H1 (cell line): ENCODE results near the gene GPX4. TPM values are rescaled to one million over a fixed set of nuclear protein-coding genes. Genes with fewer than 3 reads are reported as not detected.

Source experiments
- SIRT6 ChIP-seq: IDR thresholded peaks from one replicate; pipeline ENCODE4 v1.7.1; 2012; ENCODE audit warnings: low read length, inconsistent platforms
- TBP ChIP-seq: IDR thresholded peaks from 2 replicates; pipeline ENCODE4 v1.6.1; 2011; ENCODE audit warnings: low read depth, low read length, improper control_type of control experiment
- polyA plus RNA-seq, 7 experiments: library from polyadenylated mRNA; depleted of rRNA in 3 of 7; stranded (reverse) in 5 of 7; unstranded in 2 of 7; fragments of >200 nt in 5 of 7; fragments of 200-250 nt in 2 of 7; gene quantifications; 1 replicate in 5 of 7; 2 replicates in 1 of 7; 4 replicates in 1 of 7; pipeline versions ENCODE4 v1.2.1 to v1.2.3, GENCODE V29; 2011 to 2013; ENCODE audit warnings: missing spikeins in 2 of 7, mixed read lengths in 2 of 7
- total RNA-seq: library from RNA; stranded (reverse); fragmentation: NEBNext Ultra II Directional; extraction: Animal tissue kit (Norgen Biotek cat#: 25700); gene quantifications from 2 replicates; pipeline ENCODE4 v1.2.1, GENCODE V29; 2021
- TF ChIP-seq, protein P1 (sequence below): fragments of 300-600 bp; sonication (generic); IDR thresholded peaks from 2 replicates; pipeline ENCODE4 v1.7.1; 2012; ENCODE audit warnings: low read length, moderate library complexity, mild to moderate bottlenecking, inconsistent platforms; ENCODE audit not compliant: insufficient replicate concordance

The GPX4 gene
- total and polyA plus RNA-seq, 2 of the 8 experiments (the other 6 are each of a cell fraction or from before 2014, with no cell fraction given) = 342 to 693 TPM

GRCh38 chr19:1111641-1112267 lies 8.0 kb downstream of the GPX4 start (continued):
- TF ChIP-seq, protein P1, sequence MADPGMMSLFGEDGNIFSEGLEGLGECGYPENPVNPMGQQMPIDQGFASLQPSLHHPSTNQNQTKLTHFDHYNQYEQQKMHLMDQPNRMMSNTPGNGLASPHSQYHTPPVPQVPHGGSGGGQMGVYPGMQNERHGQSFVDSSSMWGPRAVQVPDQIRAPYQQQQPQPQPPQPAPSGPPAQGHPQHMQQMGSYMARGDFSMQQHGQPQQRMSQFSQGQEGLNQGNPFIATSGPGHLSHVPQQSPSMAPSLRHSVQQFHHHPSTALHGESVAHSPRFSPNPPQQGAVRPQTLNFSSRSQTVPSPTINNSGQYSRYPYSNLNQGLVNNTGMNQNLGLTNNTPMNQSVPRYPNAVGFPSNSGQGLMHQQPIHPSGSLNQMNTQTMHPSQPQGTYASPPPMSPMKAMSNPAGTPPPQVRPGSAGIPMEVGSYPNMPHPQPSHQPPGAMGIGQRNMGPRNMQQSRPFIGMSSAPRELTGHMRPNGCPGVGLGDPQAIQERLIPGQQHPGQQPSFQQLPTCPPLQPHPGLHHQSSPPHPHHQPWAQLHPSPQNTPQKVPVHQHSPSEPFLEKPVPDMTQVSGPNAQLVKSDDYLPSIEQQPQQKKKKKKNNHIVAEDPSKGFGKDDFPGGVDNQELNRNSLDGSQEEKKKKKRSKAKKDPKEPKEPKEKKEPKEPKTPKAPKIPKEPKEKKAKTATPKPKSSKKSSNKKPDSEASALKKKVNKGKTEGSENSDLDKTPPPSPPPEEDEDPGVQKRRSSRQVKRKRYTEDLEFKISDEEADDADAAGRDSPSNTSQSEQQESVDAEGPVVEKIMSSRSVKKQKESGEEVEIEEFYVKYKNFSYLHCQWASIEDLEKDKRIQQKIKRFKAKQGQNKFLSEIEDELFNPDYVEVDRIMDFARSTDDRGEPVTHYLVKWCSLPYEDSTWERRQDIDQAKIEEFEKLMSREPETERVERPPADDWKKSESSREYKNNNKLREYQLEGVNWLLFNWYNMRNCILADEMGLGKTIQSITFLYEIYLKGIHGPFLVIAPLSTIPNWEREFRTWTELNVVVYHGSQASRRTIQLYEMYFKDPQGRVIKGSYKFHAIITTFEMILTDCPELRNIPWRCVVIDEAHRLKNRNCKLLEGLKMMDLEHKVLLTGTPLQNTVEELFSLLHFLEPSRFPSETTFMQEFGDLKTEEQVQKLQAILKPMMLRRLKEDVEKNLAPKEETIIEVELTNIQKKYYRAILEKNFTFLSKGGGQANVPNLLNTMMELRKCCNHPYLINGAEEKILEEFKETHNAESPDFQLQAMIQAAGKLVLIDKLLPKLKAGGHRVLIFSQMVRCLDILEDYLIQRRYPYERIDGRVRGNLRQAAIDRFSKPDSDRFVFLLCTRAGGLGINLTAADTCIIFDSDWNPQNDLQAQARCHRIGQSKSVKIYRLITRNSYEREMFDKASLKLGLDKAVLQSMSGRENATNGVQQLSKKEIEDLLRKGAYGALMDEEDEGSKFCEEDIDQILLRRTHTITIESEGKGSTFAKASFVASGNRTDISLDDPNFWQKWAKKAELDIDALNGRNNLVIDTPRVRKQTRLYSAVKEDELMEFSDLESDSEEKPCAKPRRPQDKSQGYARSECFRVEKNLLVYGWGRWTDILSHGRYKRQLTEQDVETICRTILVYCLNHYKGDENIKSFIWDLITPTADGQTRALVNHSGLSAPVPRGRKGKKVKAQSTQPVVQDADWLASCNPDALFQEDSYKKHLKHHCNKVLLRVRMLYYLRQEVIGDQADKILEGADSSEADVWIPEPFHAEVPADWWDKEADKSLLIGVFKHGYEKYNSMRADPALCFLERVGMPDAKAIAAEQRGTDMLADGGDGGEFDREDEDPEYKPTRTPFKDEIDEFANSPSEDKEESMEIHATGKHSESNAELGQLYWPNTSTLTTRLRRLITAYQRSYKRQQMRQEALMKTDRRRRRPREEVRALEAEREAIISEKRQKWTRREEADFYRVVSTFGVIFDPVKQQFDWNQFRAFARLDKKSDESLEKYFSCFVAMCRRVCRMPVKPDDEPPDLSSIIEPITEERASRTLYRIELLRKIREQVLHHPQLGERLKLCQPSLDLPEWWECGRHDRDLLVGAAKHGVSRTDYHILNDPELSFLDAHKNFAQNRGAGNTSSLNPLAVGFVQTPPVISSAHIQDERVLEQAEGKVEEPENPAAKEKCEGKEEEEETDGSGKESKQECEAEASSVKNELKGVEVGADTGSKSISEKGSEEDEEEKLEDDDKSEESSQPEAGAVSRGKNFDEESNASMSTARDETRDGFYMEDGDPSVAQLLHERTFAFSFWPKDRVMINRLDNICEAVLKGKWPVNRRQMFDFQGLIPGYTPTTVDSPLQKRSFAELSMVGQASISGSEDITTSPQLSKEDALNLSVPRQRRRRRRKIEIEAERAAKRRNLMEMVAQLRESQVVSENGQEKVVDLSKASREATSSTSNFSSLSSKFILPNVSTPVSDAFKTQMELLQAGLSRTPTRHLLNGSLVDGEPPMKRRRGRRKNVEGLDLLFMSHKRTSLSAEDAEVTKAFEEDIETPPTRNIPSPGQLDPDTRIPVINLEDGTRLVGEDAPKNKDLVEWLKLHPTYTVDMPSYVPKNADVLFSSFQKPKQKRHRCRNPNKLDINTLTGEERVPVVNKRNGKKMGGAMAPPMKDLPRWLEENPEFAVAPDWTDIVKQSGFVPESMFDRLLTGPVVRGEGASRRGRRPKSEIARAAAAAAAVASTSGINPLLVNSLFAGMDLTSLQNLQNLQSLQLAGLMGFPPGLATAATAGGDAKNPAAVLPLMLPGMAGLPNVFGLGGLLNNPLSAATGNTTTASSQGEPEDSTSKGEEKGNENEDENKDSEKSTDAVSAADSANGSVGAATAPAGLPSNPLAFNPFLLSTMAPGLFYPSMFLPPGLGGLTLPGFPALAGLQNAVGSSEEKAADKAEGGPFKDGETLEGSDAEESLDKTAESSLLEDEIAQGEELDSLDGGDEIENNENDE = no peak
- TF ChIP-seq TBP = no peak
- TF ChIP-seq SIRT6 = no peak
